CD14-positive monocyte (primary cell): ENCODE results near the gene NEUROD4. TPM values are rescaled to one million over a fixed set of nuclear protein-coding genes. Genes with fewer than 3 reads are reported as not detected.

Experiments used
- DNase-seq, 3 donors: peaks; one replicate each; pipeline ENCODE4 v3.0.0-alpha.2; 2011 to 2022
- H2AFZ ChIP-seq: 2 replicates; pipeline ENCODE4 v1.6.0; 2012; ENCODE audit warnings: mild to moderate bottlenecking, low read depth, low read length, inconsistent platforms; ENCODE audit not compliant: insufficient read depth, poor library complexity, severe bottlenecking
- H3K27ac ChIP-seq, 2 donors: 1 replicate in 1 of 2; 2 replicates in 1 of 2; pipeline ENCODE4 v1.5.1; 2012 to 2013; ENCODE audit warnings: low read length in 2 of 2, control low read depth in 1 of 2, inconsistent platforms in 1 of 2, low read depth in 1 of 2, mild to moderate bottlenecking in 1 of 2
- H3K27me3 ChIP-seq, 2 donors: one replicate each; pipeline versions ENCODE4 v1.6.0 to v1.6.1; 2011 to 2013; ENCODE audit warnings: low read length in 2 of 2; ENCODE audit not compliant: control insufficient read depth in 2 of 2, insufficient read depth in 2 of 2
- H3K36me3 ChIP-seq, 2 donors: replicated peaks in 1 of 2; 1 replicate in 1 of 2; 2 replicates in 1 of 2; pipeline versions ENCODE4 v1.5.1 to v1.6.1; 2012 to 2013; ENCODE audit warnings: low read length in 2 of 2, control low read depth in 1 of 2, inconsistent platforms in 1 of 2, mild to moderate bottlenecking in 1 of 2; ENCODE audit not compliant: insufficient read depth in 2 of 2, control insufficient read depth in 1 of 2
- H3K4me1 ChIP-seq, 2 donors: 1 replicate in 1 of 2; 2 replicates in 1 of 2; pipeline versions ENCODE4 v1.5.1 to v1.6.1; 2012 to 2013; ENCODE audit warnings: low read length in 2 of 2, control low read depth in 1 of 2, inconsistent platforms in 1 of 2, mild to moderate bottlenecking in 1 of 2, moderate library complexity in 1 of 2; ENCODE audit not compliant: insufficient read depth in 2 of 2, control insufficient read depth in 1 of 2
- H3K4me2 ChIP-seq: replicated peaks from 2 replicates; pipeline ENCODE3; 2012; ENCODE audit warnings: low read length, moderate library complexity, mild to moderate bottlenecking; ENCODE audit not compliant: poor library complexity, severe bottlenecking; ENCODE audit errors: extremely low read depth
- H3K4me3 ChIP-seq, 3 experiments: fragments of 200-600 bp in 1 of 3; sonication (generic) in 1 of 3; replicated peaks in 1 of 3; 1 replicate in 2 of 3; 2 replicates in 1 of 3; pipeline ENCODE4 v1.5.1; 2011 to 2013; ENCODE audit warnings: low read length in 3 of 3, mild to moderate bottlenecking in 3 of 3, control low read depth in 2 of 3, low read depth in 2 of 3, inconsistent platforms in 1 of 3, moderate library complexity in 1 of 3
- H3K79me2 ChIP-seq: 2 replicates; pipeline ENCODE4 v1.6.0; 2012; ENCODE audit warnings: mild to moderate bottlenecking, control low read depth, inconsistent platforms, low read length, moderate library complexity; ENCODE audit not compliant: insufficient read depth
- H3K9ac ChIP-seq: 2 replicates; pipeline ENCODE4 v1.6.0; 2017; ENCODE audit warnings: low read length, mild to moderate bottlenecking; ENCODE audit not compliant: insufficient read depth, poor library complexity, severe bottlenecking
- H3K9me3 ChIP-seq, 2 donors: replicated peaks in 1 of 2; 1 replicate in 1 of 2; 2 replicates in 1 of 2; pipeline versions ENCODE4 v1.5.1 to v1.6.1; 2012 to 2013; ENCODE audit warnings: low read length in 2 of 2, control low read depth in 1 of 2; ENCODE audit not compliant: control insufficient read depth in 1 of 2, insufficient read depth in 1 of 2
- H4K20me1 ChIP-seq: 2 replicates; pipeline ENCODE4 v1.6.0; 2012; ENCODE audit warnings: mild to moderate bottlenecking, low read length, control low read depth, moderate library complexity; ENCODE audit not compliant: insufficient read depth
- H3K27ac Mint-ChIP-seq, 7 donors: one replicate each; pipeline ENCODE4 v1.8.0; 2020; ENCODE audit warnings: mild to moderate bottlenecking in 7 of 7, mixed read lengths in 7 of 7, moderate library complexity in 6 of 7, inconsistent platforms in 2 of 7
- H3K27me3 Mint-ChIP-seq, 3 donors: one replicate each; pipeline ENCODE4 v1.8.0; 2021 to 2022; ENCODE audit warnings: low read depth in 3 of 3, mild to moderate bottlenecking in 3 of 3, mixed read lengths in 3 of 3, moderate library complexity in 3 of 3, inconsistent platforms in 1 of 3
- H3K36me3 Mint-ChIP-seq, 2 donors: one replicate each; pipeline ENCODE4 v1.8.0; 2020; ENCODE audit warnings: mixed read lengths in 2 of 2, inconsistent platforms in 1 of 2, mild to moderate bottlenecking in 1 of 2
- H3K4me1 Mint-ChIP-seq: one replicate; pipeline ENCODE4 v1.8.0; 2020; ENCODE audit warnings: mild to moderate bottlenecking, mixed read lengths
- H3K4me3 Mint-ChIP-seq, 2 donors: one replicate each; pipeline ENCODE4 v1.8.0; 2020; ENCODE audit warnings: mild to moderate bottlenecking in 2 of 2, mixed read lengths in 2 of 2, moderate library complexity in 1 of 2
- H3K9me3 Mint-ChIP-seq, 7 donors: one replicate each; pipeline ENCODE4 v1.8.0; 2020 to 2022; ENCODE audit warnings: mixed read lengths in 7 of 7, mild to moderate bottlenecking in 6 of 7, moderate library complexity in 6 of 7, inconsistent platforms in 2 of 7
- CTCF ChIP-seq: fragments of 200-600 bp; IDR thresholded peaks from one replicate; pipeline ENCODE4 v1.8.0; 2022; ENCODE audit warnings: antibody characterized with exemption, mild to moderate bottlenecking
- WGBS: methylation state at CpG from one replicate; pipeline ENCODE4 v1.1.5; 2013; ENCODE audit warnings: missing lambda C conversion rate; ENCODE audit not compliant: insufficient coverage; 5-methylcytosine and 5-hydroxymethylcytosine counted together
- intact Hi-C, 2 donors: fragments of 100-400 bp; cut with micrococcal nuclease; formaldehyde crosslinking; loops; one replicate each; pipeline versions ENCODE4 v1.15.0 to v1.15.1; 2023
- polyA plus RNA-seq, 3 donors: library from polyadenylated mRNA; depleted of rRNA in 1 of 3; unstranded in 2 of 3; stranded (reverse) in 1 of 3; fragments of 300-500 nt in 2 of 3; fragments of >200 nt in 1 of 3; fragmentation: Illumina TruSeq in 2 of 3; gene quantifications; 1 replicate in 2 of 3; 2 replicates in 1 of 3; pipeline ENCODE4 v1.2.3, GENCODE V29; 2012 to 2021

The NEUROD4 gene
- polyA plus RNA-seq, 3 donors: not detected

GRCh38 chr12:54996205-54996604, 23.6 kb upstream of the NEUROD4 start:
- Histone ChIP-seq H4K20me1 (no peaks in the 10 kb centered on the region), H3K9ac (no peak overlapping the region), H3K9me3 (no peaks in the 10 kb centered on the region), H3K27me3 (no peaks in the 10 kb centered on the region), H3K27ac (no peak overlapping the region), H3K79me2 (no peaks in the 10 kb centered on the region), H3K4me3 (no peak overlapping the region), H3K36me3 (no peaks in the 10 kb centered on the region), H3K4me1 (peaks cover 19 to 20% of the 10 kb centered on the region in 2 donors), H3K4me2 (no peak overlapping the region), H2AFZ (peak overlapping the region; percentile 64)
- WGBS: 0% methylated on average over 3 of the region's 5 CpGs
- Mint-ChIP-seq H3K36me3 (no peaks in the 10 kb centered on the region), H3K27me3 (peaks cover 0 to 7% (median 4%) of the 10 kb centered on the region in 3 donors), H3K4me3 (no peak overlapping the region), H3K9me3 (peaks cover 0 to 5% (median 0%) of the 10 kb centered on the region in 7 donors), H3K4me1 (peaks cover 22% of the 10 kb centered on the region), H3K27ac (no peak overlapping the region)
- no peak for DNase-seq
- intact Hi-C loops: loop anchor here in 1 of 2 donors (5.0 kb wide), 1 partner anchor 41 kb away; no protein-coding TSS in a partner anchor
- TF ChIP-seq CTCF: no peak

GRCh38 chr12:54997929-54998522, 21.7 kb upstream of the NEUROD4 start:
- H3K27me3 Mint-ChIP-seq: peaks cover 0 to 7% (median 4%) of the 10 kb centered on the region in 3 donors
- peaks cover 17% of the 10 kb centered on the region for H3K4me1 Mint-ChIP-seq
- Histone ChIP-seq H3K4me1 (peaks cover 8 to 9% of the 10 kb centered on the region in 2 donors), H3K27me3 (no peaks in the 10 kb centered on the region), H3K9me3 (no peaks in the 10 kb centered on the region), H3K27ac (no peak overlapping the region), H3K36me3 (no peaks in the 10 kb centered on the region), H3K9ac (no peak overlapping the region), H3K4me2 (no peak overlapping the region), H2AFZ (no peak overlapping the region), H3K4me3 (no peak overlapping the region), H3K79me2 (no peaks in the 10 kb centered on the region), H4K20me1 (no peaks in the 10 kb centered on the region)
- no peak for TF ChIP-seq CTCF
- no peaks in the 10 kb centered on the region for H3K36me3 Mint-ChIP-seq
- DNase-seq: no peak
- WGBS: 82% methylated on average over 4 of the region's 4 CpGs
- peak overlapping the region in 1 of 7 donors; percentile 10 for H3K27ac Mint-ChIP-seq
- intact Hi-C loops: loop anchor here in 1 of 2 donors (5.0 kb wide), 1 partner anchor 39 kb away; no protein-coding TSS in a partner anchor
- no peak overlapping the region for H3K4me3 Mint-ChIP-seq
- peaks cover 0 to 3% (median 0%) of the 10 kb centered on the region in 7 donors for H3K9me3 Mint-ChIP-seq
